ENCODE results near the gene POLR2A.
"Not testable (repeated sequence)": the region's sequence is repeated elsewhere in the genome, so short reads cannot be mapped to it uniquely, and the experiment has no call there.

The POLR2A gene

GRCh38 chr17:7479213-7480088 lies 4.7 kb upstream of the POLR2A start, which contains the start of gene ZBTB4:
Gene ZBTB4 (minus strand): TSS chr17:7479631. CDS start chr17:7466801, 12,830 bp downstream.
- no peak for DNase-seq

DNA sequence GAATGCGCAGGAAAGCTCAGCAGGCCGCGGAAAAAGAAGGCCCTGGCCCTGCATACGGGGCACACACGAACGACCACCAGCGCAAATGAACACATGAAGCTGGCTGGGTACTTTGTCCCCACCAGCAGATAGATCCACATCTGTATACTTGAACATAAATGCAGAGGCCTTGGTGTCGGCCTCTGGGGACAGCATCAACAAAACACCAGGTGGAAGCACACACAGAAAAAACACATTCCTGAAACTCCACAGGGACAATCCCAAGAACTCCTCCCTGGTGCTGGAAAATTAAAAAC lies 4.1 kb upstream of the POLR2A start:
- no peak for DNase-seq

- not testable (repeated sequence) for DNase-seq
Measured at GRCh38 chr17:7481275-7481674, 2.9 kb upstream of the POLR2A start, which contains the start of gene SLC35G6. Gene SLC35G6 (plus strand): TSS chr17:7481446. CDS start chr17:7481517, 71 bp downstream.

- DNase-seq, result not testable (repeated sequence)
Measured at GRCh38 chr17:7481842-7482741, 2.1 kb upstream of the POLR2A start.

DNA sequence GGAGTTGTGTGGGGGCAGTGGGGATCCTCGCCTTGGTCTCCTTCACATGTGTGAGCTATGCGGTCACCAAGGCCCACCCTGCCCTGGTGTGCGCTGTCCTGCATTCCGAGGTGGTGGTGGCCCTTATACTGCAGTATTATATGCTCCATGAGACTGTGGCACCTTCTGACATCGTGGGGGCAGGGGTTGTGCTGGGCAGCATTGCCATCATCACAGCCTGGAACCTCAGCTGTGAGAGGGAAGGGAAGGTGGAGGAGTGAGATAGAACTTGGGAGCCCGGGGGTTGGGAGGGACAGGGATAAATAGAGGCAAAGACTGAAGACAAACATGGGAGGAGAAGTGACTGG lies 1.5 kb upstream of the POLR2A start:
- DNase-seq, result not testable (repeated sequence)

DNA sequence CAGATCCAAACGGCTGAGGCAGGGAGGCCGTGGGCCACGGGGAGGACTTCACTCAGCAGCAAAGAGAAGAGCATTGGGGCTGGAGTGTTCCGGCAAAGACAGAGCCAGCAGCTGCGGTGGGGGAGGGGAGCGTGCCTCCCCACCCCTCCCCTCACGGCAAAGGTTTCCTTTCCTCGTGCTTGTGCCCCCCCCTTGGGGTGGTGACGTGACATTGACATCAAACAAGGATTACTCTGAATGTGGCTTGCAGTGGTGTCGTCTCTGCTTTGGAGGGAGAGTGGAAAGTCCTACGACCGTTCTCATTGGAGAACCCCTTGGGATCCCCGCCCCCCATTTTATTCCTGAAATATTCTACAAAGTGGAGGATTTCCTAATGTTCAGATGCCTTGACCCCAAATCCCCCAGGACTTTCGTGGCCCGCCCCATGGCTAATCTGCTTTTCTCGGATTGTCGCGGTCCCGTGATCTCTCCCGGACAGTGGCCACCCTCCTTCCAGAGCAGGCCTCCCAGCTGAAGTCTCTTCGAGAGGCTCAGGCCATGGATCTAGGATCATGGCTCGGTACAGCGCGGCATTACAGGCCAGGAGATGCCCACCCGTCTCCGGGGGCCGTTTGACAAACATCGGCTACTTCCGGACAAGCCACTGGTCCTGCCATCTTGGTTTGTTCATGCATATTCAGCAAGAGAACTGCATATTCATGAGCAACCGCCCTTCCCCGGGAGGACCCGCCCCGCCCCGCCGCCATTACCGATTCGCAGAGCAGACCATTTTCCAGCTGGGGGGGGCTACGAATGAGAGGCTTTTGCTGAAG lies 705 bp upstream of the POLR2A start:
- DNase-seq, result peak; percentile 96

GRCh38 chr17:7484919-7485377 lies 782 bp downstream of the POLR2A start:
- DNase-seq, result no peak

DNA sequence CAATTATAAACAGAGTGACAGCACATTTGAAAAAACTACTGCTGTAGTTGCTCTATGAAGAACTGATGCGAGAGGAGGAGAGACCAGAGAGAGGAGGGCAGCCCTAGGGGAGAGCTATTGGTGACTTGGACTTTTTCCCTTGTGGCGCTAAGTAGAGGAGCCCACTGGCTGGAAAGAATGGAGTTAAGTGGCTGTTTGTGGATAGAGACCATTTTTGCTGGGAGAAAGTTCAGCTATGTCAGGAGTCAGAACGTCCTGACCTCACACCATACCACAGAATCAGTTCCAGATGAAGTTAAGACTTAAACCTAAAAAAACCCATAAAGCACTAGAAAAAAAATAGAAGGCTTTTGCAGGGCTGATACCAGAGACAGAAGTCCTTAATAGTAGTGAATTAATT lies 2.0 kb downstream of the POLR2A start:
- DNase-seq, result no peak

DNA sequence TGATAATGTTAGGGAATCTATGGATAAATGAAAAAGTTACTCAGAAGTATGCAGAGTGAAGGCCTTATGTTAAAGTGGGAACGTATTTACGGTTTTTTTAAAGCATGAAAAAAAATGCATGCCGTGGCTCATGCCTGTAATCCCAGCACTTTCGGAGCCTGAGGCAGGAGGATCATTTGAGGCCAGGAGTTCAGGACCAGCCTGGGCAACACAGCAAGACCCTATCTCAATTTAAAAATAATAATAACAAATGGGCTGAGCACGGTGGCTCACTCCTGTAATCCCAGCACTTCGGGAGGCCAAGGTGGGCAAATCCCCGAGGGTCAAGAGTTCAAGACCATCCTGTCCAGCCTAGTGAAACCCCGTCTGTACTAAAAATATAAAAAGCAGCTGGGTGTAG lies 6.0 kb downstream of the POLR2A start:
- DNase-seq, result no peak

GRCh38 chr17:7491583-7491982 lies 7.4 kb downstream of the POLR2A start:
- DNase-seq, result no peak

DNA sequence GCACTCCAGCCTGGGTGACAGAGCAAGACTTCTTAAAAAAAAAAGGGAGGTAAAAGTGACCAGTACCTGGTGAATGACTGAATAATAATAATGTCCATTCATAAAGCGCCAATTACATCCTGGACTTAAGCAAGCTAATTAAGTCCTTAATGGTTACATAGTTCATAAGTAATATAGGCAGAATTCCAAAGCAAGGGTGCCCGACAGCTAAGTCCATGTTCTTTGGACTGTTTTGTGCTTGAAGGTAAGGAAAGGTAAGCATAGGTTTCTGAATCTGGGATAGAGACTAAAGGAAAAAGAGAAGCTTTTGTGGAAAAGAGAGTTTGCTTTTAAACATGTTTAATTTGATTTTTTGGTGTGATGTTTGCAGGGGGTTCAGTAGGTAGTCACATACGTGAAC lies 9.8 kb downstream of the POLR2A start:
- no peak for DNase-seq

DNA sequence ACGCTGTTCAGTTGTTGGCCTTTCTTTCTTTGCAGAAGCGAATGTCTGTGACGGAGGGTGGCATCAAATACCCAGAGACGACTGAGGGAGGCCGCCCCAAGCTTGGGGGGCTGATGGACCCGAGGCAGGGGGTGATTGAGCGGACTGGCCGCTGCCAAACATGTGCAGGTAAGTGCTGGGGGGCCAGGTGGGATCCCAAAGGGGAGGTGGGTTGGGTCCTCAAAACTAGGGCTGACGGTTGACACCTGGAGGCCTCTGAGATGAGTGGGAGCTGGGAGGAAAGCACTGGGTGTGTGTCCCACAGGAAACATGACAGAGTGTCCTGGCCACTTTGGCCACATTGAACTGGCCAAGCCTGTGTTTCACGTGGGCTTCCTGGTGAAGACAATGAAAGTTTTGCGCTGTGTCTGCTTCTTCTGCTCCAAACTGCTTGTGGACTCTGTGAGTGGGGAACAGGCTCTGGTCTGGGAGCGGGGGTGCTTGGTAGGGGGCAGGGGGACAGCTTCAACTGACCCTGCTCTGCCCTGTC lies 11.8 kb downstream of the POLR2A start:
- no peak for DNase-seq

DNA sequence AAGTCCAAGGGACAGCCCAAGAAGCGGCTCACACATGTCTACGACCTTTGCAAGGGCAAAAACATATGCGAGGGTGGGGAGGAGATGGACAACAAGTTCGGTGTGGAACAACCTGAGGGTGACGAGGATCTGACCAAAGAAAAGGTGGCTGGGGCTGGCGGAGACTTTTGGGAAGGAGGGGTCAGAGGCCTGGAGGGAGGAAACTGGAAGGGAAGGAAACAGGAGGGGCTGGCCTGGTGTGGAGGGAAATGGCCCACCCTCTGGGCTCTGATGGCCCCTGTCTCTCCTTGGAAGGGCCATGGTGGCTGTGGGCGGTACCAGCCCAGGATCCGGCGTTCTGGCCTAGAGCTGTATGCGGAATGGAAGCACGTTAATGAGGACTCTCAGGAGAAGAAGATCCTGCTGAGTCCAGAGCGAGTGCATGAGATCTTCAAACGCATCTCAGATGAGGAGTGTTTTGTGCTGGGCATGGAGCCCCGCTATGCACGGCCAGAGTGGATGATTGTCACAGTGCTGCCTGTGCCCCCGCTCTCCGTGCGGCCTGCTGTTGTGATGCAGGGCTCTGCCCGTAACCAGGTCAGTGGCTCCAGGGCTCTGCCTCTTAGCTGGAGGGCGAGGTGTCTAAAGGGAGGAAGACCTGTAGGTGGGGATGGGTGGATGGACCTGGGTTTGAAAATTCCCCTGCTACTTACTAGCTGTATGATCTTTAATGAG lies 12.5 kb downstream of the POLR2A start:
- no peak for DNase-seq

DNA sequence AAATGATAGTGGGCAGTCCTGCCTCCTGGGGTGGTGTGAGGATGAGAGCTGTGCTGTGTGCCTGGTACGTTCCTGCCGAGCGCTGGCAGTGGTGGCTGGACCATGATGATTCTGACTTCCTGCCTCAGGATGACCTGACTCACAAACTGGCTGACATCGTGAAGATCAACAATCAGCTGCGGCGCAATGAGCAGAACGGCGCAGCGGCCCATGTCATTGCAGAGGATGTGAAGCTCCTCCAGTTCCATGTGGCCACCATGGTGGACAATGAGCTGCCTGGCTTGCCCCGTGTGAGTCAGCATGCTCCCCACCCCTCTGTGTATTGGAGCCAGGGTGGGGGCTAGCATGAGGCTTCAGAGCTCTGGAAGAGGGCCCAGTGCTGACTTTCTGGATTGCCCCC lies 13.1 kb downstream of the POLR2A start:
- no peak for DNase-seq

DNA sequence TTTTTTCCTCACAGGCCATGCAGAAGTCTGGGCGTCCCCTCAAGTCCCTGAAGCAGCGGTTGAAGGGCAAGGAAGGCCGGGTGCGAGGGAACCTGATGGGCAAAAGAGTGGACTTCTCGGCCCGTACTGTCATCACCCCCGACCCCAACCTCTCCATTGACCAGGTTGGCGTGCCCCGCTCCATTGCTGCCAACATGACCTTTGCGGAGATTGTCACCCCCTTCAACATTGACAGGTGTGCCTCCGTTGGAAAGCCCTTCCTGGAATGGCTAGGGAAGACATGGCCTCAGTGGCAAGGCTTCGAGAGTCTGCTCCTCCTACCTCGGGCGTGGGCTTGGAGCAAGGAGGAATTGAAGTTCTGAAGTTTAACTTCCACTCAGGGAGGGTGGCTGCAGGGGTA lies 13.5 kb downstream of the POLR2A start:
- DNase-seq, result no peak

- DNase-seq, result no peak
Measured at GRCh38 chr17:7499161-7499560, 15.0 kb downstream of the POLR2A start.

DNA sequence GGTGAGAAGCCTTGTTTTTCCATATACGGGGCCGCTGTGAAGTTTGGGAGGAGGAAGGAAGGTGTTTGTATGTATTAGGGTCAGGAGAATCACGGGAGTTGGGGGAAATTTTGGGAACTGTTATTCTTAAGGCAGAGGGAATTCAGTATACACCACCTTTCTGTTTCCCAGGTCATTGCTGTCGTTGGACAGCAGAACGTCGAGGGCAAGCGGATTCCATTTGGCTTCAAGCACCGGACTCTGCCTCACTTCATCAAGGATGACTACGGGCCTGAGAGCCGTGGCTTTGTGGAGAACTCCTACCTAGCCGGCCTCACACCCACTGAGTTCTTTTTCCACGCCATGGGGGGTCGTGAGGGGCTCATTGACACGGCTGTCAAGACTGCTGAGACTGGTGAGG lies 17.6 kb downstream of the POLR2A start:
- DNase-seq, result no peak

DNA sequence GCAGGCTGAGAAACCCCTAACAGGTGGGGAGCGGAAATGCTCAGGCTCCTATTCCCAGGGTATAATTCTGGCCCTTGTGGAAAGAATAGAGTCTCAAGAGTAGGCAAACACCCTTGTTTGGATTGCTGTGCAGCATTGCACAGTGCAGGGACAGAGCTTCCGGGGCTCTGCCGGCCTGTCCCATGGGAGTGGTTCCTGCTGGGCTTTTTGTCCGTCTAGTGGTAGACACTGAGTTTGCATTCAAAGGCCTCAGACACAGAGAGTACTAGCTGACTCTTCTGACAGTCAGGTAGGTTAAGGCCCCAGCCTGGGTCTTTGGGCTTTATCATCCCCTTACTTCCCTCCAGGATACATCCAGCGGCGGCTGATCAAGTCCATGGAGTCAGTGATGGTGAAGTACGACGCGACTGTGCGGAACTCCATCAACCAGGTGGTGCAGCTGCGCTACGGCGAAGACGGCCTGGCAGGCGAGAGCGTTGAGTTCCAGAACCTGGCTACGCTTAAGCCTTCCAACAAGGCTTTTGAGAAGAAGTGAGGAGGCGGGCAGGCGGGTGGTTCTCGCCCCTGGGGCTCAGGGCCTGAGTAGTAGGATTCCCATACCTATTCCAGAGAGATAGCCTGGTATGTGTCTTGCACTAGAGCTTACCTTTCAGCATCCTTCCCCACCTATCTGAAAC lies 18.1 kb downstream of the POLR2A start:
- DNase-seq, result no peak

DNA sequence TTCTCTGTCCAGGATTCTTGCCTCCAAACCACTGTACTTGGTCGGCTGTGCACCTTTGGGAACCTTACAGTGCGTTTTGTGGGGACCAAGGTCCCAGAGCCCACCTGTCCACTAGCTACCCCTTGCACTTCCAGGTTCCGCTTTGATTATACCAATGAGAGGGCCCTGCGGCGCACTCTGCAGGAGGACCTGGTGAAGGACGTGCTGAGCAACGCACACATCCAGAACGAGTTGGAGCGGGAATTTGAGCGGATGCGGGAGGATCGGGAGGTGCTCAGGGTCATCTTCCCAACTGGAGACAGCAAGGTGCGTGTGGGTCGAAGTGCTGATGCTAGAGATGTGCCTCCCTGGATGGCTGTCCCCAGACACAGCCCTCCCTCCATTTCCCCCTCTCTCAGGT lies 18.8 kb downstream of the POLR2A start:
- no peak for DNase-seq

GRCh38 chr17:7503521-7503920 lies 19.4 kb downstream of the POLR2A start:
- DNase-seq, result no peak

- no peak for DNase-seq
Measured at GRCh38 chr17:7508145-7508544, 24.0 kb downstream of the POLR2A start.

DNA sequence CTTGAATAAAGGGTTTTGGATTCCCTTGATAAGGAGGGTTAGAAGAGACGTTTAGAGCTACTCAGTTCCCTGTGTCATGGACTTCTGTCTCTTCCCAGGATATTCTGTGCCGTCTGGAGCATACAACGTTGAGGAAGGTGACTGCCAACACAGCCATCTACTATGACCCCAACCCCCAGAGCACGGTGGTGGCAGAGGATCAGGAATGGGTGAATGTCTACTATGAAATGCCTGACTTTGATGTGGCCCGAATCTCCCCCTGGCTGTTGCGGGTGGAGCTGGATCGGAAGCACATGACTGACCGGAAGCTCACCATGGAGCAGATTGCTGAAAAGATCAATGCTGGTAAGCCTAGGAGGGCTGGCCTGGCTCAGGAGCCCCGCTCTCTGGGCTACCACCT lies 24.7 kb downstream of the POLR2A start:
- DNase-seq, result no peak
